Inflammatory macrophage treated with lipopolysaccharide for 4 hours (primary cell): ENCODE data around the gene KCNQ1.

Experiments used
- DNase-seq: peaks from one replicate; pipeline ENCODE4 v3.0.0-alpha.2; 2020

Gene KCNQ1

GRCh38 chr11:2791521-2792380 is 346.9 kb downstream of the KCNQ1 start:
- DNase-seq: no peak

GRCh38 chr11:2792381-2793250 is 347.8 kb downstream of the KCNQ1 start:
- no peak for DNase-seq

- DNase-seq: no peak
These were observed 348.9 kb downstream of the KCNQ1 start for GRCh38 chr11:2793701-2794045.

GRCh38 chr11:2794046-2794967 is 349.5 kb downstream of the KCNQ1 start:
- DNase-seq: no peak

GRCh38 chr11:2794968-2795322 is 350.1 kb downstream of the KCNQ1 start:
- DNase-seq: no peak

- no peak for DNase-seq
These were observed 350.7 kb downstream of the KCNQ1 start for GRCh38 chr11:2795491-2795991.

- no peak for DNase-seq
These were observed 351.3 kb downstream of the KCNQ1 start for GRCh38 chr11:2796091-2796490.

GRCh38 chr11:2796508-2797113 is 351.8 kb downstream of the KCNQ1 start:
- no peak for DNase-seq

- no peak for DNase-seq
These were observed 352.4 kb downstream of the KCNQ1 start for GRCh38 chr11:2797121-2797711.

GRCh38 chr11:2797741-2798361 is 353.0 kb downstream of the KCNQ1 start:
- no peak for DNase-seq

GRCh38 chr11:2798951-2799761 is 354.3 kb downstream of the KCNQ1 start:
- no peak for DNase-seq

- no peak for DNase-seq
These were observed 355.3 kb downstream of the KCNQ1 start for GRCh38 chr11:2799881-2800654.

- no peak for DNase-seq
These were observed 356.1 kb downstream of the KCNQ1 start for GRCh38 chr11:2800655-2801531.

GRCh38 chr11:2801711-2802388 is 357.0 kb downstream of the KCNQ1 start:
- DNase-seq: no peak

GRCh38 chr11:2802389-2803185 is 357.8 kb downstream of the KCNQ1 start:
- no peak for DNase-seq

- no peak for DNase-seq
These were observed 358.6 kb downstream of the KCNQ1 start for GRCh38 chr11:2803186-2804091.
